Activated naive CD4-positive, alpha-beta T cell treated with anti-CD3 and anti-CD28 coated beads, Interleukin-2, amount 10 ng/mL, durations not matched to agents 7 days and 5 days (primary cell): Measurements from ENCODE around the gene NLE1.

Experiments
- CTCF ChIA-PET: fragments of 350-600 bp; sonication (Branson Sonifier 250); formaldehyde crosslinking; loops from one replicate; lab custom pipeline; 2021; ENCODE audit warnings: antibody characterized with exemption; lab: Charles Lee
- DNase-seq: peaks from one replicate; pipeline ENCODE4 v3.0.0-alpha.2; 2020
- H3K27ac Mint-ChIP-seq: one replicate; pipeline ENCODE4 v1.8.0; 2021; ENCODE audit warnings: mild to moderate bottlenecking, moderate library complexity, mixed read lengths
- H3K27me3 Mint-ChIP-seq: one replicate; pipeline ENCODE4 v1.8.0; 2021; ENCODE audit warnings: mild to moderate bottlenecking, mixed read lengths
- H3K36me3 Mint-ChIP-seq: one replicate; pipeline ENCODE4 v1.8.0; 2021; ENCODE audit warnings: mixed read lengths
- H3K4me1 Mint-ChIP-seq: one replicate; pipeline ENCODE4 v1.8.0; 2021; ENCODE audit warnings: mixed read lengths
- H3K4me3 Mint-ChIP-seq: one replicate; pipeline ENCODE4 v1.8.0; 2021; ENCODE audit warnings: mild to moderate bottlenecking, moderate library complexity, mixed read lengths
- H3K9me3 Mint-ChIP-seq: one replicate; pipeline ENCODE4 v1.8.0; 2021; ENCODE audit warnings: mixed read lengths

NLE1 gene

DNA sequence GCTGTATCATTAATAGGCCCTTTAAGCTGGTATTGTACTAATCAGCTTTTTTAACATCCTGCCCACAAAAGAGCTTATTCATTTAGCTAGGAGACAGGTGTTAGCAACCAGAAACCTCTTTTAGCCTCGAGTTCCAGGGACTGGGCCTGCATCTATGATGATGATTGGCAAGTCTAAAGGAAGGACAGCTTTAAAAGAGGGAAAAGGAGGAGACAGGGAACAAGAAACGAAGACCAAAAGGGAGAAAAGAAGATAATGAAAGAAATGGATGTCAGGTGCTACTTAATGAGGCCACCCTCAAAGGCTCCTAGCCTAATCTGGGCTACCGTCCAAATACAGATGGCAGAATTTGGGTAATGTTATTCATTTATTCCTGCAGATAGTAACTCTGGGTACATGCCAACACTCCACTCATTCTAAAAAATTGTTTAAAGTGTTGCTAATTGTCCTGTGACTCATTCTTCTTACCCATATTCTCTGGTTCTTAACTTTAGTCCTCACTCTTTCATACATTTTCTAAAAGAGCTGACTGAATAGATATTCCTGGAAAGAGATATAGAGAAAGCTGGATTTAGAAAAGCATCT lies 59.9 kb downstream of the NLE1 start:
- Mint-ChIP-seq H3K27ac (peak overlapping the region; percentile 64), H3K9me3 (no peaks in the 10 kb centered on the region), H3K27me3 (no peaks in the 10 kb centered on the region), H3K4me1 (peaks cover 71% of the 10 kb centered on the region), H3K36me3 (peaks cover 2% of the 10 kb centered on the region), H3K4me3 (no peak overlapping the region)
- CTCF ChIA-PET, result interaction anchor here (0.9 to 1.4 kb wide), 4 partner anchors 8 to 84 kb away, joined by 3 to 4 read pairs (median 4); partner anchors contain the start of gene RAD51D
- DNase-seq, result no peak

DNA sequence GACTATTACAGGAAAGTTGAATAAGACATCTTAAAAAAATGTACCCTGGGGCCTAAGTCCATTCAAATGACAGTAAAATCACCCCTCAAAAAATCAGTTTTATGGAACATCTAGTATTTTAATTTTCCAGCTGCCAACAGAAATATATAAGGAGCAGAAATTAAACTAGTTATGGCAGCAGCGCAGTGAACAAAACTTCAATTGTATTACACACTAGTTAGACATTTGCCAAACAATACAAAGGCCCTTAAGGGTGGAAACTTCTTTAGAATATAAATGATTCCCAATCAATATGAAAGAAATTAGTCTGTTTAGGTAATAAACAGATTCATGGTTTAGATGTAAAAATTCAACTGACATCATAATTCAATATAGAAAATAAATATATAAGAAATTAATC lies 60.5 kb downstream of the NLE1 start:
- Mint-ChIP-seq H3K27ac (no peak overlapping the region), H3K9me3 (no peaks in the 10 kb centered on the region), H3K4me1 (peaks cover 68% of the 10 kb centered on the region), H3K27me3 (no peaks in the 10 kb centered on the region), H3K36me3 (peaks cover 2% of the 10 kb centered on the region), H3K4me3 (no peak overlapping the region)
- CTCF ChIA-PET, result no interaction called here
- no peak for DNase-seq

DNA sequence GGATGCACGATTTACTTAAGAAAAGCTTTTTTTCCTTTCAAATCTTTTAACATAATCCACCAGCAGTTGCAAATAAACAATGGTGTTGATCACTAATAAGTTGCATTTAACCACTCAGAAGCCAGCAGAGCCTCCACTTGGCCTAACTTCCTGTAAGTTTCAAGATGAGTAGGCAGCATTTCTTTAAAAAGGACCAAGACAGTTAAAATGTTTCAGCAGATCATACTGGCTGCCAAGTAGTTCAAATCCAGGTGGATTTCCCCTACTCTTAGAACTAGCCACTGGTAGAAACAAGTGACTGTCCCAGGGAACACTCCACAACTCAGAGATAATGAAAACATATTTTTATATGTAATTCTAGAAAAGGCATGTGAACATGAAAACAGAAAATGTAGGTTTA lies 61.6 kb downstream of the NLE1 start:
- Mint-ChIP-seq H3K4me3 (no peak overlapping the region), H3K27me3 (no peaks in the 10 kb centered on the region), H3K4me1 (peaks cover 60% of the 10 kb centered on the region), H3K36me3 (peaks cover 4% of the 10 kb centered on the region), H3K27ac (peak overlapping the region; percentile 68), H3K9me3 (no peaks in the 10 kb centered on the region)
- DNase-seq, result no peak
- CTCF ChIA-PET, result interaction anchor here (1.0 to 1.7 kb wide), 6 partner anchors 9 to 58 kb away, joined by 3 to 7 read pairs (median 4); no protein-coding TSS in a partner anchor

DNA sequence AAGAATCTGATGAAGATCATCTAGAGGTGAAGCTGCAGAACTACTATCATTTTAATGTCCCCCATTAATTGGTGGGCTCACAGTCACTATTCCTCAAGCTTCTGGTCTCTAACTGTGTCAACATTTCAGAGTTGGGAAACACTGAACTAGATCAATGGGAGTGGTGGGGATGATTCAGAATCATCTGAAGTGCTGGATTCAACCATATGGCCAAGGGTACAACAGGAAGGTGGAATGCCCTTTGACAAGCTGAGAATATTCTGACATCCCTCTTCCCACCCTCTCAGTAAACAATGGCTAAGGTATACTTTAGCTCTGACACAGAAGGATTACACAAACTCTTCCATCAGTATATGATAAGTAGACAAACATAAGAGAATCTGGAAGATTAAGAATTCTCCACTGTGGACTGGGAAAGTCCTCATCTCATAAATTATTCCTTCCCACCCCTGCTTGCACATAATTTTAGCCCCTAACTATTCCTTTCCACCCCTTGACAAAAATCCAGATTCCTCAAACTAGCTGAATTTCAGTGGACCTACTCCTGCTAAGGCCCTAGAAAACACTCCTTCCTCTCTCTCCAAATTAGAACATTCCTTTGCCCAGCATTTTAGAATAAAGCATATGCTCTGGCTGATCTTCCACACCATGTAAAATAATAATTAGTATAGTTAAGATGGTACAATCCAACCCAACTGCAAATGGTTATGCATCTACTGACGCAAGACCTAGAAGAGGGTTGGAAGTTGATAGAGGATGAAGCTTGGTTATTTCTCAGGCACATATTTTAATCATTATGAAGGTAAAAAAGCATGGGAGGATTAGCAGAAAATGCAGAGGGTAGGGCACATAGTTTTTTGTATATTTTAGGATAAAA lies 62.3 kb downstream of the NLE1 start:
- no peaks in the 10 kb centered on the region for H3K9me3 Mint-ChIP-seq

More for the DNA sequence above, 62.3 kb downstream of the NLE1 start:
- Mint-ChIP-seq H3K4me1 (peaks cover 61% of the 10 kb centered on the region), H3K36me3 (peaks cover 2% of the 10 kb centered on the region), H3K27me3 (no peaks in the 10 kb centered on the region), H3K27ac (peak overlapping the region; percentile 68), H3K4me3 (no peak overlapping the region)
- CTCF ChIA-PET, result interaction anchor here (1.0 to 1.7 kb wide), 5 partner anchors 10 to 57 kb away, joined by 3 to 7 read pairs (median 3); no protein-coding TSS in a partner anchor
- DNase-seq, result no peak
